ENCODE data around the gene TMEM151B.

TMEM151B gene

GRCh38 chr6:44243345-44243744 is 26.9 kb upstream of the TMEM151B start:
- TF ChIP-seq CTCF (IDR thresholded peaks at IDR 0.05; ENCODE audit: low read depth, low read length), result no peak
- DNase-seq (ENCODE audit: low read depth in 2 of 2), result no peak
- H3K4me3 ChIP-seq (replicated peaks in 1 of 2; ENCODE audit: low read depth in 2 of 2, low read length in 2 of 2), result no peak overlapping the region

- H3K4me3 ChIP-seq (replicated peaks in 1 of 2; ENCODE audit: low read depth in 2 of 2, low read length in 2 of 2), result peak overlapping the region; percentile 82 to 90
- no peak for DNase-seq (ENCODE audit: low read depth in 2 of 2)
- TF ChIP-seq CTCF (IDR thresholded peaks at IDR 0.05; ENCODE audit: low read depth, low read length), result no peak
Observed at GRCh38 chr6:44245391-44245911, 24.8 kb upstream of the TMEM151B start.

- H3K4me3 ChIP-seq (replicated peaks in 1 of 2; ENCODE audit: low read depth in 2 of 2, low read length in 2 of 2), result peak overlapping the region; percentile 82 to 90
- DNase-seq (ENCODE audit: low read depth in 2 of 2), result peak; percentile 83 to 92
- no peak for TF ChIP-seq CTCF (IDR thresholded peaks at IDR 0.05; ENCODE audit: low read depth, low read length)
Observed at GRCh38 chr6:44245912-44246662, 24.2 kb upstream of the TMEM151B start.

- DNase-seq (ENCODE audit: low read depth in 2 of 2), result peak; percentile 99
- H3K4me3 ChIP-seq (replicated peaks in 1 of 2; ENCODE audit: low read depth in 2 of 2, low read length in 2 of 2), result peak within 1 kb of the TSS; percentile 82 to 90
- TF ChIP-seq CTCF (IDR thresholded peaks at IDR 0.05; ENCODE audit: low read depth, low read length), result no peak
Observed at GRCh38 chr6:44246663-44247337, 23.4 kb upstream of the TMEM151B start, which contains the start of gene HSP90AB1. Gene HSP90AB1 (plus strand): TSS chr6:44247101. CDS start chr6:44248630, 1,529 bp downstream.

- no peak for TF ChIP-seq CTCF (IDR thresholded peaks at IDR 0.05; ENCODE audit: low read depth, low read length)
- peak overlapping the region; percentile 82 to 90 for H3K4me3 ChIP-seq (replicated peaks in 1 of 2; ENCODE audit: low read depth in 2 of 2, low read length in 2 of 2)
- DNase-seq (ENCODE audit: low read depth in 2 of 2), result peak; percentile 53 to 63
Observed at GRCh38 chr6:44247338-44248302, 22.6 kb upstream of the TMEM151B start.

- no peak for DNase-seq (ENCODE audit: low read depth in 2 of 2)
- no peak for TF ChIP-seq CTCF (IDR thresholded peaks at IDR 0.05; ENCODE audit: low read depth, low read length)
- peak overlapping the region; percentile 82 to 90 for H3K4me3 ChIP-seq (replicated peaks in 1 of 2; ENCODE audit: low read depth in 2 of 2, low read length in 2 of 2)
Observed at GRCh38 chr6:44248579-44248978, 21.7 kb upstream of the TMEM151B start.
